ENCODE results near the gene GFER.

GFER gene

DNA sequence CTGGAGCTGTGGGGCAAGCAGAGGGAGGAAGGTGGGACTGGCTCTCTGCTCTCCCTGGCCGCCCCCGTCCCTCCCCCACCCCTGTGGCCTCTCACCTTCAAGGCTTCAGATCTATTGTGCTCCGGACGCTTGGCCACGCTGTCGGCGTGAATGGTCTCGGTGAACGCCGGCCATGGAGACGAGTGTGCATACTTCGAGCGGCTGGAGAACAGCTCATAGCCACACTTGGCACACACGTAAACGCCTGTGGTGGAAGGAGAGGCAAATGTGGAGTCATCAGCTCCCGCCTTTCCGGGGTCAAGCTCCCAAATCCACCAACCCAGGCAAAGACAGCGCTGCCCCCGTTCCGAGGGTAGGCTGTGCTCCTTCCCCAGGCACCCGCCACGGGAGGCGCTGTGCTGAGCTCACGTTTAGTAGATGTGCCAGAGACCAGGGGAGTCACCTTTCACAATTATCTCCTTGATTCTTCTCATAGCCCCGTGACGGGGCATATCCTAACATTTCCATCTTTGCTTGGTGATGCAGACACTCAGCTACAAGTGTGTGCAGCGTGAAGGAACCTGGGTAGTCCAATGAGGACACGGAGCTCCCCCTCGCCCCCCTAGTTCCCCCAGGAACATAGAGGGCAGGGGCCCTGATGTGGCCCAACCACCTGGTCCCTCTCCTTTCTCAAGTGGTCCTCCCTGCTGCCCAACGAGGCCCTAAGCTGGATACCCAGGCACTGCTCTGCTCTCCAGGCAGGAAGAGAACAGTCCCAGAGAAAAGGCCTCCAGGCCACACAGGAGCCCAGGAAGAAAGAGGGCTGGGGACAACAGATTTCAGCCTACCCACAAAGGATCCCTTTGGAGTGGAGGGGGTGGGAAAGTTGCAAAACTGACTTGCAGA is 42.6 kb upstream of the GFER start:
- no peaks in the 10 kb centered on the region for H3K9me3 ChIP-seq
- H3K27me3 ChIP-seq: no peaks in the 10 kb centered on the region
- TF ChIP-seq, protein P1, sequence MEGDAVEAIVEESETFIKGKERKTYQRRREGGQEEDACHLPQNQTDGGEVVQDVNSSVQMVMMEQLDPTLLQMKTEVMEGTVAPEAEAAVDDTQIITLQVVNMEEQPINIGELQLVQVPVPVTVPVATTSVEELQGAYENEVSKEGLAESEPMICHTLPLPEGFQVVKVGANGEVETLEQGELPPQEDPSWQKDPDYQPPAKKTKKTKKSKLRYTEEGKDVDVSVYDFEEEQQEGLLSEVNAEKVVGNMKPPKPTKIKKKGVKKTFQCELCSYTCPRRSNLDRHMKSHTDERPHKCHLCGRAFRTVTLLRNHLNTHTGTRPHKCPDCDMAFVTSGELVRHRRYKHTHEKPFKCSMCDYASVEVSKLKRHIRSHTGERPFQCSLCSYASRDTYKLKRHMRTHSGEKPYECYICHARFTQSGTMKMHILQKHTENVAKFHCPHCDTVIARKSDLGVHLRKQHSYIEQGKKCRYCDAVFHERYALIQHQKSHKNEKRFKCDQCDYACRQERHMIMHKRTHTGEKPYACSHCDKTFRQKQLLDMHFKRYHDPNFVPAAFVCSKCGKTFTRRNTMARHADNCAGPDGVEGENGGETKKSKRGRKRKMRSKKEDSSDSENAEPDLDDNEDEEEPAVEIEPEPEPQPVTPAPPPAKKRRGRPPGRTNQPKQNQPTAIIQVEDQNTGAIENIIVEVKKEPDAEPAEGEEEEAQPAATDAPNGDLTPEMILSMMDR (IDR thresholded peaks at IDR 0.05; ENCODE audit: low read depth, low read length): peak; percentile 23; the same call in 1 of the 2 replicates
- peaks cover 5% of the 10 kb centered on the region; the same call in 1 of the 2 replicates for H3K4me1 ChIP-seq
- H3K36me3 ChIP-seq: peaks cover 6% of the 10 kb centered on the region; the same call in 1 of the 2 replicates
- DNase-seq: no peak
- H3K4me3 ChIP-seq (ENCODE audit: low read depth, low read length): no peak overlapping the region

DNA sequence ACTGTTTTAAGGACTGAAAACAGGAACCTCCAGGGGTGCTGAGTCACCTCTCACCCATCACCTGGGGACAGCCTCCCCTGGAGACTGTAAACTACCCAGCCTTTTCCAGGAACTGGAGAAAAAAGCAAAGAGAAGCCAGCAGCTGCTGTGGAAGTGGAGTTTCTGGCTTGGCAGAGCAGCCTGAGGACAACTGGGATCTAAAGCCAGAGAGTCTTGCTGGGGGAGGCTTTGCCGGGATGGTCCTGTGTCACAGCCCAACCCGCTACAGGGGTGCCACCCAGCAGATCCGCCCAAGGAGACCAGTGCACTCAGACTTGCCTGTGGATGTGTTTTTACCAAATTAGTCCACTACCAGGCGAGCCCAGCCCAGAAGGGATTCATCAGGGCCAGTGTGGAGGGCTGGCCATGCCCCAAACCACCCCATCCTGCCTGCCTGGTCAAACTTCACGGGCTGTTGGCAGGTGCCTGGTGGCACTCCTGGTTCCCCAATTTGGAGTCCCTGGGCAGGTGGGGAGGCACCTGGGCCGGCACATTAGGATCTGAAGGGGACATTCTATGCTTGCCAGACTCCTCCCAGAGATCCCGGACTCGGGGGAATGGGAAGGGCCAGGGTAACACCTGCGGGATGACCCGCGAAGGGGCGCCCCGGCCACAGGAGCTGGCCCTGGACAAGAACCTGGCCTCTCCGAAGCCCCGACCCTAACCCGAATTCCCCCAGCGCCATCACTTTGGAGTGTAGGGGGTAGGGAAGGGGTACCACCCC is 41.8 kb upstream of the GFER start:
- H3K36me3 ChIP-seq: peaks cover 6% of the 10 kb centered on the region; the same call in 1 of the 2 replicates
- H3K4me1 ChIP-seq: peaks cover 5% of the 10 kb centered on the region; the same call in 1 of the 2 replicates
- H3K27me3 ChIP-seq: no peaks in the 10 kb centered on the region
- TF ChIP-seq, protein P1 (IDR thresholded peaks at IDR 0.05; ENCODE audit: low read depth, low read length): no peak
- DNase-seq: no peak
- peak overlapping the region; percentile 83 for H3K4me3 ChIP-seq (ENCODE audit: low read depth, low read length)
- no peaks in the 10 kb centered on the region for H3K9me3 ChIP-seq

DNA sequence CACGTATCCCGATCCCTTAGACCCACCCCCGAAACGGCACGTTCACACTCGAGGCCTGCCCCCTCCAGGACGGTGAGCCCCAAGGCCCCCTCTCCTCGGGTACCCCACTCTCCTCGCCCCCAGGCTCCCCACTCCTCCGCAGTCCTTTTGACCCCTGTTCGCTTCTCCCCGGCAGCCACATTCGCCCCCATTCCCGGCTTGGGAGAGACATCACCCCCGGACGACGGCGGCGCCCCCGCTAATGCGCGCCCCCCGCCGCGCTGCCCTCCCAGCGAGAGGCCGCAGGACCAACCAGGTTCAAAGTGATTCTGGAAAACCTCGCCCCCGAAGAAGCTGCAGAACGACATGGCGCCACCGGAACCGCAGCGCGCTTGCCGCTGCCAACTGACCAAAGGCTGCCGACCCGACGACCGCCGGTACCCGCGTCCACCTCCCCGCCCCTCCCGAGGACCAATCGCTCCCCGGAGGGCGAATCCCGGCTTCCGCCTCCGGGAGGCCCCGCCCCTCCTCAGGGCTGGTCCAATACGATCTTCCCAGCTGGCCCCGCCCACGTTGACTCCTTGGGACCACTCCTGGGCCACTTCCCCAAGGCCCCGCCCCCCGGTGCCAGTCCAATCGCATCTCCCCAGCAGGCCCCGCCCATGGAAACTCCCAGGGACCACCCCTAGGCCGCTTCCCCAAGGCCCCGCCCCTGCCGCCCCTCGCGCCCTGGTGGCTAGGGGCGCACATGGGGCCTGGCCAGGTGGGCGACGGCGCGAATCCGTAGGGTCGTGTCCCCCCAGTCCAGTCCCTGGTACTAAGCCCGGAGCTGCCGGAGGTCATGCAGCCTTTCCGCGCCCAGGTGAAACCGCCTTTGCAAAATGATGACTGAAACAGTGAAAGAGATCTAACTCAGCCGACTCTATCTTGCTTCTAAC is 40.9 kb upstream of the GFER start, which contains the start of gene MSRB1:
Gene MSRB1, minus strand, starts transcription at position 390 of the 917 bp plus-strand sequence. Its CDS starts 43 bp downstream, at position 347.
- no peaks in the 10 kb centered on the region for H3K27me3 ChIP-seq
- no peaks in the 10 kb centered on the region for H3K9me3 ChIP-seq
- peaks cover 5% of the 10 kb centered on the region; the same call in 1 of the 2 replicates for H3K4me1 ChIP-seq
- DNase-seq: peak; percentile 100
- TF ChIP-seq, protein P1 (IDR thresholded peaks at IDR 0.05; ENCODE audit: low read depth, low read length): no peak
- H3K36me3 ChIP-seq: peaks cover 3% of the 10 kb centered on the region; the same call in 1 of the 2 replicates
- H3K4me3 ChIP-seq (ENCODE audit: low read depth, low read length): peak within 1 kb of the TSS; percentile 83

DNA sequence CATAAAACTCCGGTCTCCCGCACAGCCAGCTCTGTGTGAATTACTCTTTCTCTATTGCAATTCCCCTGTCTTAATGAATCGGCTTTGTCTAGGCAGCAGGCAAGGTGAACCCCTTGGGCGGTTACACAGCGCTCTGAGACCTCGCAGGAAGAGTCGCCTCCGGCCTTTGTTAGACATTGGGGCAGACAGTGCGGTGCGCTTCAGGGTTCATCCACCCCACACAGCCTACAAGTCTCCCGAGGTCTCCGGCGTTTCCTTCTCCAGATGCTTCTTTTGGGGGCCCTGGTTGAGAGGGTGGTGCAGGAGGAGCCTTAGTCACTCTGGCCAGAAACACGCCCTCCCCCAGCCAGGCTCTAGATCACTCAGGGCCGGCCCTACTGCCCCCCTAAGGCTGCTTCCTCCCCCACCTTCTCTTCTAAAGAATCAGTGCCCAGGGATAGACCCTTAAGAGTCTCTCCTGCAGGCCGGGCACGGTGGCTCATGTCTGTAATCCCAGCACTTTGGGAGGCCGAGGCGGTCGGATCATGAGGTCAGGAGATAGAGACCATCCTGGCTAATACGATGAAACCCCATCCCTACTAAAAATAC is 39.3 kb upstream of the GFER start:
- TF ChIP-seq, protein P1 (IDR thresholded peaks at IDR 0.05; ENCODE audit: low read depth, low read length): no peak
- Histone ChIP-seq H3K27me3 (no peaks in the 10 kb centered on the region), H3K9me3 (no peaks in the 10 kb centered on the region), H3K4me1 (peaks cover 5% of the 10 kb centered on the region; the same call in 1 of the 2 replicates), H3K4me3 (ENCODE audit: low read depth, low read length) (no peak overlapping the region), H3K36me3 (no peaks in the 10 kb centered on the region)
- DNase-seq: no peak
